ENCODE results near the gene C7orf57. TPM values are rescaled to one million over a fixed set of nuclear protein-coding genes. Genes with fewer than 3 reads are reported as not detected.

The C7orf57 gene
- total and polyA plus RNA-seq, 2 experiments from 2014 or later = 0.42 to 2.1 TPM

DNA sequence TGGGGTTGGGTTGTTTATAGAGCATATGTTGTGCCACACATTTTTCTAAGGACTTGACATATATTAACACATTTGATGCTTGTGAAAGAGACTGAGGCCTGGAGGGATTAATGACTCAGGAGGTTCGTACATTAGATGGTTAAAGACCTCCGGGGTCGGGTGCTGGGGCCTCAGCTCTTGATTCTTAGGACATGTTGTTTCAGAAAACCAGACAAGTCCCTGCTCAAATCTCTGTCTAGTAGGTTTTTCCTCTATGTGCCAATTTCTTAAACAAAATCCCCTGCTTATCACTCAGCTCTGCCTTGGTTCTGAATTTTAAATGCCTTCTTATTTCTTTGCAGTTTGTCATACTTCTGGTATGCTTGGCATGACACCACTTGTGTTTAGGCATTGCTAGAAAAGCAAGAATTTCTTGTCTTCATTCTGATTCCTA, 59.5 kb downstream of the C7orf57 start:
- no peak overlapping the region for H2AFZ ChIP-seq
- H4K20me1 ChIP-seq (replicated peaks; ENCODE audit: insufficient read depth) = peaks cover 4% of the 10 kb centered on the region; the same call in 1 of the 2 replicates
- peaks cover 5% of the 10 kb centered on the region for H3K4me1 ChIP-seq (ENCODE audit: insufficient read depth)
- DNase-seq (ENCODE audit: low spot score) = no peak
- no peak overlapping the region for H3K4me3 Mint-ChIP-seq
- ATAC-seq = no peak
- H3K27ac ChIP-seq (ENCODE audit: low read depth) = no peak overlapping the region
- no peak overlapping the region for H3K27ac Mint-ChIP-seq
- H3K4me3 ChIP-seq = no peak overlapping the region
- H3K79me2 ChIP-seq (replicated peaks; ENCODE audit: insufficient read depth) = peaks cover 16% of the 10 kb centered on the region
- TF ChIP-seq STAT1 (IDR thresholded peaks at IDR 0.05; ENCODE audit: unreplicated experiment) (no peak), NANOG (IDR thresholded peaks at IDR 0.05; ENCODE audit: borderline replicate concordance) (no peak), EZH2phosphoT487 (IDR thresholded peaks at IDR 0.05; ENCODE audit: unreplicated experiment) (no peak), ZNF331 (CRISPR knock-in tag; IDR thresholded peaks at IDR 0.05; ENCODE audit: low read depth) (no peak)
- H3K36me3 ChIP-seq (ENCODE audit: insufficient read depth) = peaks cover 15% of the 10 kb centered on the region
- H3K4me2 ChIP-seq = no peak overlapping the region
- no peaks in the 10 kb centered on the region for H3K9me3 Mint-ChIP-seq
- H3K27me3 ChIP-seq (ENCODE audit: insufficient read depth) = no peaks in the 10 kb centered on the region
- no peaks in the 10 kb centered on the region for H3K9me2 ChIP-seq (ENCODE audit: insufficient read depth)
- peaks cover 15% of the 10 kb centered on the region for H3K4me1 Mint-ChIP-seq
- H3K36me3 Mint-ChIP-seq (ENCODE audit: low read depth) = peaks cover 86% of the 10 kb centered on the region
- H3F3A ChIP-seq (replicated peaks; ENCODE audit: low read depth) = no peaks in the 10 kb centered on the region
- H3K27me3 Mint-ChIP-seq (ENCODE audit: insufficient read depth, low read depth, poor library complexity) = peaks cover 12% of the 10 kb centered on the region

GRCh38 chr7:48096273-48096672, 60.9 kb downstream of the C7orf57 start:
- Histone ChIP-seq H3F3A (replicated peaks; ENCODE audit: low read depth) (no peaks in the 10 kb centered on the region), H3K79me2 (replicated peaks; ENCODE audit: insufficient read depth) (peaks cover 16% of the 10 kb centered on the region), H3K4me1 (ENCODE audit: insufficient read depth) (no peaks in the 10 kb centered on the region), H3K27me3 (ENCODE audit: insufficient read depth) (no peaks in the 10 kb centered on the region), H2AFZ (no peak overlapping the region), H3K36me3 (ENCODE audit: insufficient read depth) (peaks cover 15% of the 10 kb centered on the region), H3K9me2 (ENCODE audit: insufficient read depth) (no peaks in the 10 kb centered on the region), H4K20me1 (replicated peaks; ENCODE audit: insufficient read depth) (peaks cover 4% of the 10 kb centered on the region; the same call in 1 of the 2 replicates), H3K4me2 (no peak overlapping the region), H3K27ac (ENCODE audit: low read depth) (no peak overlapping the region), H3K4me3 (no peak overlapping the region)
- ATAC-seq (no peak), DNase-seq (ENCODE audit: low spot score) (no peak)
- Mint-ChIP-seq H3K9me3 (no peaks in the 10 kb centered on the region), H3K27ac (no peak overlapping the region), H3K4me3 (no peak overlapping the region), H3K4me1 (peaks cover 5% of the 10 kb centered on the region), H3K36me3 (ENCODE audit: low read depth) (peaks cover 76% of the 10 kb centered on the region), H3K27me3 (ENCODE audit: insufficient read depth, low read depth, poor library complexity) (peaks cover 6% of the 10 kb centered on the region)
- TF ChIP-seq STAT1 (IDR thresholded peaks at IDR 0.05; ENCODE audit: unreplicated experiment) (no peak), ZNF462 (CRISPR knock-in tag; IDR thresholded peaks at IDR 0.05) (no peak), JUNB (IDR thresholded peaks at IDR 0.05; ENCODE audit: unreplicated experiment) (no peak), CREB1 (CRISPR knock-in tag; IDR thresholded peaks at IDR 0.05; ENCODE audit: low read depth) (no peak), REST (IDR thresholded peaks at IDR 0.05; ENCODE audit: unreplicated experiment) (no peak), ETS1 (IDR thresholded peaks at IDR 0.05) (no peak)
- TF ChIP-seq, protein P1, sequence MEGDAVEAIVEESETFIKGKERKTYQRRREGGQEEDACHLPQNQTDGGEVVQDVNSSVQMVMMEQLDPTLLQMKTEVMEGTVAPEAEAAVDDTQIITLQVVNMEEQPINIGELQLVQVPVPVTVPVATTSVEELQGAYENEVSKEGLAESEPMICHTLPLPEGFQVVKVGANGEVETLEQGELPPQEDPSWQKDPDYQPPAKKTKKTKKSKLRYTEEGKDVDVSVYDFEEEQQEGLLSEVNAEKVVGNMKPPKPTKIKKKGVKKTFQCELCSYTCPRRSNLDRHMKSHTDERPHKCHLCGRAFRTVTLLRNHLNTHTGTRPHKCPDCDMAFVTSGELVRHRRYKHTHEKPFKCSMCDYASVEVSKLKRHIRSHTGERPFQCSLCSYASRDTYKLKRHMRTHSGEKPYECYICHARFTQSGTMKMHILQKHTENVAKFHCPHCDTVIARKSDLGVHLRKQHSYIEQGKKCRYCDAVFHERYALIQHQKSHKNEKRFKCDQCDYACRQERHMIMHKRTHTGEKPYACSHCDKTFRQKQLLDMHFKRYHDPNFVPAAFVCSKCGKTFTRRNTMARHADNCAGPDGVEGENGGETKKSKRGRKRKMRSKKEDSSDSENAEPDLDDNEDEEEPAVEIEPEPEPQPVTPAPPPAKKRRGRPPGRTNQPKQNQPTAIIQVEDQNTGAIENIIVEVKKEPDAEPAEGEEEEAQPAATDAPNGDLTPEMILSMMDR (conservative IDR thresholded peaks at IDR 0.05; ENCODE audit: low read depth in 2 of 2) = no peak
